Panc1 (cell line): ENCODE results near the gene BFSP1. TPM values are rescaled to one million over a fixed set of nuclear protein-coding genes. Genes with fewer than 3 reads are reported as not detected.

Experiments used
- ATAC-seq: fragments of 200-7000 bp; cut with Tn5 transposase; 2 replicates; pipeline ENCODE4 v1.9.1; 2020; ENCODE audit warnings: mild to moderate bottlenecking, moderate library complexity
- BruUV-seq: library from RNA; stranded (reverse); fragments of 400-500 nt; replicated peaks from 2 replicates; lab custom pipeline; 2021; lab: Mats Ljungman, UMichigan
- CTCF ChIA-PET: fragments of 300-600 bp; sonication (Branson Sonifier 250); formaldehyde crosslinking; loops from one replicate; lab custom pipeline; 2022; ENCODE audit warnings: antibody characterized with exemption; lab: Charles Lee
- POLR2A ChIA-PET: fragments of 300-600 bp; sonication (Branson Sonifier 250); formaldehyde crosslinking; loops from one replicate; lab custom pipeline; 2022; ENCODE audit warnings: antibody characterized with exemption; lab: Charles Lee
- DNase-seq: peaks from one replicate; pipeline ENCODE4 v3.0.0-alpha.2; 2010; ENCODE audit warnings: low read depth, low spot score
- H3K27ac ChIP-seq: 2 replicates; pipeline ENCODE4 v1.5.1; 2011; ENCODE audit warnings: mild to moderate bottlenecking, low read length, inconsistent platforms
- H3K27me3 ChIP-seq: fragments of 200-500 bp; sonication (Bioruptor generic); 2 replicates; pipeline ENCODE4 v1.6.0; 2014; ENCODE audit warnings: low read length, inconsistent platforms; ENCODE audit not compliant: control insufficient read depth, insufficient read depth
- H3K36me3 ChIP-seq: fragments of 200-500 bp; sonication (Bioruptor generic); 2 replicates; pipeline ENCODE4 v1.5.1; 2014; ENCODE audit warnings: inconsistent platforms, mild to moderate bottlenecking, low read length, moderate library complexity; ENCODE audit not compliant: control insufficient read depth, insufficient read depth
- H3K4me1 ChIP-seq: 2 replicates; pipeline ENCODE4 v1.5.1; 2011; ENCODE audit warnings: inconsistent platforms, mild to moderate bottlenecking, low read length, moderate library complexity; ENCODE audit not compliant: control insufficient read depth, insufficient read depth
- H3K4me3 ChIP-seq, 2 experiments: 2 replicates each; pipeline ENCODE4 v1.5.1; 2011 to 2012; ENCODE audit warnings: low read depth in 2 of 2, low read length in 2 of 2, mild to moderate bottlenecking in 2 of 2, inconsistent platforms in 1 of 2, moderate library complexity in 1 of 2
- H3K9me3 ChIP-seq: fragments of 200-500 bp; sonication (Bioruptor generic); 2 replicates; pipeline ENCODE4 v1.5.1; 2014; ENCODE audit warnings: low read depth, mild to moderate bottlenecking, inconsistent platforms, low read length, moderate library complexity; ENCODE audit not compliant: control insufficient read depth, insufficient read depth
- POLR2AphosphoS5 ChIP-seq: IDR thresholded peaks from 2 replicates; pipeline ENCODE4 v1.6.1; 2012; ENCODE audit warnings: mild to moderate bottlenecking, low read depth, low read length, moderate library complexity
- SIN3A ChIP-seq: IDR thresholded peaks from 2 replicates; pipeline ENCODE4 v1.6.1; 2012; ENCODE audit warnings: low read depth, mild to moderate bottlenecking, low read length, moderate library complexity, borderline replicate concordance; ENCODE audit not compliant: insufficient read depth
- TCF7L2 ChIP-seq: IDR thresholded peaks from 2 replicates; pipeline ENCODE4 v1.6.1; 2011; ENCODE audit warnings: mild to moderate bottlenecking, low read depth, low read length, inconsistent platforms
- in situ Hi-C: cut with HindIII; loops from 2 replicates; pipeline ENCODE4 v1.10.0; 2016; ENCODE audit warnings: low sequenced_read_pairs, low pct_unique_long_range_greater_than_20kb
- intact Hi-C: fragments of 100-400 bp; cut with micrococcal nuclease; formaldehyde crosslinking; loops from one replicate; pipeline ENCODE4 v1.10.0; 2022; ENCODE audit not compliant: unreplicated experiment
- total RNA-seq: library from RNA; stranded (reverse); gene quantifications from one replicate; pipeline ENCODE4 v1.2.1, GENCODE V29; 2021; ENCODE audit not compliant: unreplicated experiment
- TF ChIP-seq, protein P1 (sequence below): fragments of 450-650 bp; IDR thresholded peaks from 2 replicates; pipeline ENCODE4 v1.5.1; 2017; ENCODE audit warnings: mild to moderate bottlenecking
- TF ChIP-seq, protein P2 (sequence below), 2 experiments: IDR thresholded peaks; 2 replicates each; pipeline ENCODE4 v1.6.1; 2011 to 2012; ENCODE audit warnings: low read depth in 2 of 2, control low read depth in 1 of 2, low read length in 1 of 2, mild to moderate bottlenecking in 1 of 2, moderate library complexity in 1 of 2; ENCODE audit not compliant: insufficient read depth in 1 of 2

Gene BFSP1
- total RNA-seq, 1 experiment from 2014 or later: 6.9 TPM

DNA sequence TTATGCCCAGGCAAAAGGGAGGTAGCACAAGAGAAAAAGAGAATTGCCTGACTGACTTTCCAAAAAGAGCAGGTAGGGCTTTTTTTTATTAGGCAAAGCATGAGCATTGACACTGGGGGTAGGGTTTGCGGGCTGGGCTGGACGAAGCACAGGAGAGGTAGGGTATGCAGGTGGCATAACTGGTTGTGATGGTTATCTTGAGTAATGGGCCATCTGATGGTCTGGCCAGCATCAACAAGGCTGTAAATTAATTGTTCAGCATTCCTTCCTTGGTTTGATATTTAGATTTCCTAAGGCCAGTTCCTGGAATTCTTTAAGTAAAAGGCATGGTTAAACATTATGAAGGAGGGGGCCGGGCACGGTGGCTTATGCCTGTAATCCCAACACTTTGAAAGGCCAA, 13.9 kb upstream of the BFSP1 start:
- H3K4me1 ChIP-seq: 0 out of 2 replicates have a peak, but pooled peaks cover 3% of the 10 kb centered on the region
- DNase-seq (no peak), ATAC-seq (no peak)
- H3K27me3 ChIP-seq: no peaks in the 10 kb centered on the region
- no peaks in the 10 kb centered on the region for H3K36me3 ChIP-seq
- no peaks in the 10 kb centered on the region for H3K9me3 ChIP-seq
- BruUV-seq: no TSS peak
- intact Hi-C loops: no loop called here
- in situ Hi-C loops: no loop called here
- ChIA-PET CTCF (no interaction called here), POLR2A (interaction anchor here (0.6 kb wide), 1 partner anchor 13 kb away, joined by 3 read pairs; no protein-coding TSS in a partner anchor)
- H3K4me3 ChIP-seq: no peak overlapping the region
- no peak for TF ChIP-seq SIN3A
- TF ChIP-seq, protein P1, sequence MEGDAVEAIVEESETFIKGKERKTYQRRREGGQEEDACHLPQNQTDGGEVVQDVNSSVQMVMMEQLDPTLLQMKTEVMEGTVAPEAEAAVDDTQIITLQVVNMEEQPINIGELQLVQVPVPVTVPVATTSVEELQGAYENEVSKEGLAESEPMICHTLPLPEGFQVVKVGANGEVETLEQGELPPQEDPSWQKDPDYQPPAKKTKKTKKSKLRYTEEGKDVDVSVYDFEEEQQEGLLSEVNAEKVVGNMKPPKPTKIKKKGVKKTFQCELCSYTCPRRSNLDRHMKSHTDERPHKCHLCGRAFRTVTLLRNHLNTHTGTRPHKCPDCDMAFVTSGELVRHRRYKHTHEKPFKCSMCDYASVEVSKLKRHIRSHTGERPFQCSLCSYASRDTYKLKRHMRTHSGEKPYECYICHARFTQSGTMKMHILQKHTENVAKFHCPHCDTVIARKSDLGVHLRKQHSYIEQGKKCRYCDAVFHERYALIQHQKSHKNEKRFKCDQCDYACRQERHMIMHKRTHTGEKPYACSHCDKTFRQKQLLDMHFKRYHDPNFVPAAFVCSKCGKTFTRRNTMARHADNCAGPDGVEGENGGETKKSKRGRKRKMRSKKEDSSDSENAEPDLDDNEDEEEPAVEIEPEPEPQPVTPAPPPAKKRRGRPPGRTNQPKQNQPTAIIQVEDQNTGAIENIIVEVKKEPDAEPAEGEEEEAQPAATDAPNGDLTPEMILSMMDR: no peak
- TF ChIP-seq, protein P2, sequence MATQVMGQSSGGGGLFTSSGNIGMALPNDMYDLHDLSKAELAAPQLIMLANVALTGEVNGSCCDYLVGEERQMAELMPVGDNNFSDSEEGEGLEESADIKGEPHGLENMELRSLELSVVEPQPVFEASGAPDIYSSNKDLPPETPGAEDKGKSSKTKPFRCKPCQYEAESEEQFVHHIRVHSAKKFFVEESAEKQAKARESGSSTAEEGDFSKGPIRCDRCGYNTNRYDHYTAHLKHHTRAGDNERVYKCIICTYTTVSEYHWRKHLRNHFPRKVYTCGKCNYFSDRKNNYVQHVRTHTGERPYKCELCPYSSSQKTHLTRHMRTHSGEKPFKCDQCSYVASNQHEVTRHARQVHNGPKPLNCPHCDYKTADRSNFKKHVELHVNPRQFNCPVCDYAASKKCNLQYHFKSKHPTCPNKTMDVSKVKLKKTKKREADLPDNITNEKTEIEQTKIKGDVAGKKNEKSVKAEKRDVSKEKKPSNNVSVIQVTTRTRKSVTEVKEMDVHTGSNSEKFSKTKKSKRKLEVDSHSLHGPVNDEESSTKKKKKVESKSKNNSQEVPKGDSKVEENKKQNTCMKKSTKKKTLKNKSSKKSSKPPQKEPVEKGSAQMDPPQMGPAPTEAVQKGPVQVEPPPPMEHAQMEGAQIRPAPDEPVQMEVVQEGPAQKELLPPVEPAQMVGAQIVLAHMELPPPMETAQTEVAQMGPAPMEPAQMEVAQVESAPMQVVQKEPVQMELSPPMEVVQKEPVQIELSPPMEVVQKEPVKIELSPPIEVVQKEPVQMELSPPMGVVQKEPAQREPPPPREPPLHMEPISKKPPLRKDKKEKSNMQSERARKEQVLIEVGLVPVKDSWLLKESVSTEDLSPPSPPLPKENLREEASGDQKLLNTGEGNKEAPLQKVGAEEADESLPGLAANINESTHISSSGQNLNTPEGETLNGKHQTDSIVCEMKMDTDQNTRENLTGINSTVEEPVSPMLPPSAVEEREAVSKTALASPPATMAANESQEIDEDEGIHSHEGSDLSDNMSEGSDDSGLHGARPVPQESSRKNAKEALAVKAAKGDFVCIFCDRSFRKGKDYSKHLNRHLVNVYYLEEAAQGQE (IDR thresholded peaks at IDR 0.05; ENCODE audit: insufficient read depth in 1 of 2, low read depth in 2 of 2, low read length in 1 of 2): no peak
- TF ChIP-seq POLR2AphosphoS5: no peak
- TF ChIP-seq TCF7L2: no peak
- H3K27ac ChIP-seq: peak overlapping the region; percentile 26; the same call in 1 of the 2 replicates

DNA sequence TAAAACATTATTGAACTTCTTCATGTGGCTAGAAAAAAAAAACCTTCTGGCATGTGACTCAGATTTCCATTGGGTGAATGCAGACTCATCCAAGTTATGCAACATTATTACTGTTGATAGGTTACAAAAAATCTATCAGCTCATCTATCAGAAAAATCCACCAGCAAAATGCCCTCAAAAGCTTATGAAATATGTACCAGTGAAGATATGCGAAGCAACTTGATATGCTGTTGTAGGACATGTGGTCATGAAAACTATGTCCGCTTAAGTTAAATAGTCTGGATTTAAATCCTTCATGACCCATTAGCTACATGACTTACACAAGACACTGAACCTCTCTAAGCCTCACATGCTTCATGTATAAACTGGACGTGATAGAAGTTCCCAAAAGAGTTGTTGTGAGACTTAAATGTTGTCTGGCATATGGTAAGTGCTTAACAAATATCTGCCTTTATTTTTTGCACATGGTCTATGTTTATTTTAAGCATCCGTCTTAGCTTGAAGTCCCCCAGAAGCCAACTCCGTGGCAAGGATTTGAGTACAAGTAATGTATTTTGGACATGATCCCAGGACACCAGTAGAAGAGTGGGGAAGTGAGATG, 12.5 kb upstream of the BFSP1 start:
- ChIA-PET POLR2A (interaction anchor here (0.6 to 1.2 kb wide), 2 partner anchors 15 to 23 kb away, joined by 3 to 5 read pairs; no protein-coding TSS in a partner anchor), CTCF (no interaction called here)
- H3K27ac ChIP-seq: peak overlapping the region; percentile 41; the same call in 1 of the 2 replicates
- no peaks in the 10 kb centered on the region for H3K9me3 ChIP-seq
- H3K4me3 ChIP-seq: no peak overlapping the region
- no peaks in the 10 kb centered on the region for H3K36me3 ChIP-seq
- H3K27me3 ChIP-seq: no peaks in the 10 kb centered on the region
- in situ Hi-C loops: no loop called here
- no TSS peak for BruUV-seq
- no peak for DNase-seq
- no peak for ATAC-seq
- intact Hi-C loops: no loop called here
- TF ChIP-seq SIN3A (no peak), TCF7L2 (no peak), POLR2AphosphoS5 (no peak)
- TF ChIP-seq, protein P2 (IDR thresholded peaks at IDR 0.05; ENCODE audit: insufficient read depth in 1 of 2, low read depth in 2 of 2, low read length in 1 of 2): no peak
- TF ChIP-seq, protein P1: no peak
- H3K4me1 ChIP-seq: peaks cover 6% of the 10 kb centered on the region
